Measurements from ENCODE around the gene SPN.

GRCh38 chr16:29702269-29702668 is 39.2 kb downstream of the SPN start:
- no peak for TF ChIP-seq CTCF (IDR thresholded peaks at IDR 0.05)
- no peak for TF ChIP-seq POLR2A (IDR thresholded peaks at IDR 0.05)
